H1 (cell line): ENCODE data around the gene MEF2C.

ENCODE experiments used
- CEBPB ChIP-seq: IDR thresholded peaks from 2 replicates; pipeline ENCODE4 v1.6.1; 2012; ENCODE audit warnings: low read depth, low read length
- CTCF ChIP-seq, 3 experiments: IDR thresholded peaks; 1 replicate in 2 of 3; 2 replicates in 1 of 3; pipeline versions ENCODE4 v1.5.1 to v1.6.1; 2011; ENCODE audit warnings: low read length in 3 of 3, mild to moderate bottlenecking in 3 of 3, inconsistent platforms in 2 of 3, low read depth in 1 of 3, moderate library complexity in 1 of 3; ENCODE audit not compliant: insufficient read depth in 1 of 3; ENCODE audit errors: control extremely low read depth in 1 of 3
- EP300 ChIP-seq, 2 experiments: IDR thresholded peaks; 1 replicate in 1 of 2; 2 replicates in 1 of 2; pipeline ENCODE4 v1.6.1; 2011 to 2012; ENCODE audit warnings: low read depth in 2 of 2, low read length in 2 of 2, mild to moderate bottlenecking in 2 of 2, borderline replicate concordance in 1 of 2, inconsistent platforms in 1 of 2, moderate library complexity in 1 of 2
- EZH2 ChIP-seq: fragments of 200-600 bp; sonication (generic); IDR thresholded peaks from 2 replicates; pipeline ENCODE4 v1.7.1; 2012; ENCODE audit warnings: low read depth, mild to moderate bottlenecking, moderate library complexity, low read length, inconsistent platforms; ENCODE audit not compliant: severe bottlenecking
- GABPA ChIP-seq: IDR thresholded peaks from 2 replicates; pipeline ENCODE4 v1.6.1; 2011; ENCODE audit warnings: mild to moderate bottlenecking, low read length, moderate library complexity, borderline replicate concordance; ENCODE audit not compliant: insufficient read depth
- JUND ChIP-seq: IDR thresholded peaks from 2 replicates; pipeline ENCODE4 v1.6.1; 2011; ENCODE audit warnings: mild to moderate bottlenecking, improper control_type of control experiment, low read length
- KDM1A ChIP-seq: fragments of 200-600, 300-600 bp; sonication (generic); IDR thresholded peaks from 2 replicates; pipeline ENCODE4 v1.7.1; 2016; ENCODE audit warnings: mild to moderate bottlenecking, low read length, borderline replicate concordance
- POLR2A ChIP-seq, 2 experiments: IDR thresholded peaks; 1 replicate in 1 of 2; 2 replicates in 1 of 2; pipeline ENCODE4 v1.6.1; 2011; ENCODE audit warnings: low read depth in 2 of 2, low read length in 2 of 2, mild to moderate bottlenecking in 2 of 2; ENCODE audit errors: control extremely low read depth in 1 of 2
- POLR2AphosphoS5 ChIP-seq: IDR thresholded peaks from 2 replicates; pipeline ENCODE4 v1.6.1; 2011; ENCODE audit warnings: low read depth, low read length
- RBBP5 ChIP-seq: IDR thresholded peaks from 2 replicates; pipeline ENCODE4 v1.7.1; 2012; ENCODE audit warnings: low read depth, mild to moderate bottlenecking, inconsistent platforms, low read length, moderate library complexity, borderline replicate concordance
- SP1 ChIP-seq: IDR thresholded peaks from 2 replicates; pipeline ENCODE4 v1.6.1; 2011; ENCODE audit warnings: low read depth, low read length
- TAF1 ChIP-seq: IDR thresholded peaks from 2 replicates; pipeline ENCODE4 v1.6.1; 2011; ENCODE audit warnings: mild to moderate bottlenecking, low read depth, low read length
- YY1 ChIP-seq: IDR thresholded peaks from 2 replicates; pipeline ENCODE4 v1.6.1; 2011; ENCODE audit warnings: low read depth, mild to moderate bottlenecking, low read length

- TF ChIP-seq YY1 (no peak), CEBPB (no peak), CTCF (IDR thresholded peaks at IDR 0.05; ENCODE audit: control extremely low read depth in 1 of 3, insufficient read depth in 1 of 3, low read depth in 1 of 3, low read length in 3 of 3) (no peak), RBBP5 (no peak), KDM1A (no peak), TAF1 (no peak), SP1 (no peak), POLR2AphosphoS5 (no peak), POLR2A (IDR thresholded peaks at IDR 0.05; ENCODE audit: control extremely low read depth in 1 of 2, low read depth in 2 of 2, low read length in 2 of 2) (no peak), EZH2 (no peak), JUND (no peak), GABPA (no peak), EP300 (IDR thresholded peaks at IDR 0.05; ENCODE audit: borderline replicate concordance in 1 of 2, low read depth in 2 of 2, low read length in 2 of 2) (no peak)
Observed at GRCh38 chr5:88932541-88932940, 49.6 kb upstream of the MEF2C start.
